Stimulated activated CD8-positive, alpha-beta memory T cell treated with anti-CD3 and anti-CD28 coated beads, Interleukin-15, amount 100 ng/mL, for 4 hours (primary cell): Measurements from ENCODE around the gene CYTH1.
A peak's percentile ranks its signal among the peaks of the same experiment; 100 is the strongest.

Experiments used
- DNase-seq, 2 donors: peaks; one replicate each; pipeline ENCODE4 v3.0.0-alpha.2; 2020; ENCODE audit warnings: low read depth in 2 of 2

The CYTH1 gene

GRCh38 chr17:78781893-78782304 is at the start of gene CYTH1:
TSS of gene CYTH1 (minus strand) at chr17:78782273. CDS start at chr17:78782223, 50 bp downstream.
- DNase-seq = no peak

- DNase-seq = no peak
These were observed 47.4 kb upstream of the CYTH1 start for GRCh38 chr17:78829477-78829876.

- no peak for DNase-seq
These were observed 46.6 kb upstream of the CYTH1 start for GRCh38 chr17:78828470-78829185.

GRCh38 chr17:78826836-78827509 is 44.9 kb upstream of the CYTH1 start:
- no peak for DNase-seq

GRCh38 chr17:78826421-78826820 is 44.3 kb upstream of the CYTH1 start:
- no peak for DNase-seq

- DNase-seq = no peak
These were observed 43.6 kb upstream of the CYTH1 start for GRCh38 chr17:78825696-78826095.

- DNase-seq = no peak
These were observed 42.2 kb upstream of the CYTH1 start for GRCh38 chr17:78824240-78824639.

GRCh38 chr17:78823282-78824046 is 41.4 kb upstream of the CYTH1 start:
- no peak for DNase-seq

GRCh38 chr17:78822552-78822951 is 40.5 kb upstream of the CYTH1 start:
- DNase-seq = no peak

GRCh38 chr17:78821961-78822360 is 39.9 kb upstream of the CYTH1 start:
- no peak for DNase-seq

- no peak for DNase-seq
These were observed 38.8 kb upstream of the CYTH1 start for GRCh38 chr17:78820841-78821240.

- no peak for DNase-seq
These were observed 38.0 kb upstream of the CYTH1 start for GRCh38 chr17:78819806-78820792.

- no peak for DNase-seq
These were observed 37.3 kb upstream of the CYTH1 start for GRCh38 chr17:78819402-78819801.

GRCh38 chr17:78818932-78819331 is 36.9 kb upstream of the CYTH1 start:
- no peak for DNase-seq

- DNase-seq = no peak
These were observed 36.2 kb upstream of the CYTH1 start for GRCh38 chr17:78818152-78818846.

GRCh38 chr17:78817123-78817522 is 35.0 kb upstream of the CYTH1 start:
- peak; percentile 36 to 43 for DNase-seq

GRCh38 chr17:78815696-78816095 is 33.6 kb upstream of the CYTH1 start:
- no peak for DNase-seq

GRCh38 chr17:78812855-78813254 is 30.8 kb upstream of the CYTH1 start:
- no peak for DNase-seq

- DNase-seq = no peak
These were observed 26.1 kb upstream of the CYTH1 start for GRCh38 chr17:78808163-78808562.

- peak in 1 of 2 donors; percentile 40 for DNase-seq
These were observed 24.4 kb upstream of the CYTH1 start for GRCh38 chr17:78806451-78806850.

GRCh38 chr17:78805301-78805700 is 23.2 kb upstream of the CYTH1 start:
- DNase-seq = peak; percentile 50 to 54
